ENCODE data around the gene PPARGC1A. TPM values are rescaled to one million over a fixed set of nuclear protein-coding genes. Genes with fewer than 3 reads are reported as not detected.

Gene PPARGC1A
- total and polyA plus RNA-seq, 2 donors (not counting 3 experiments of a cell fraction or from before 2014, with no cell fraction given), result not detected

GRCh38 chr4:23922541-23923111 is 32.8 kb upstream of the PPARGC1A start:
- FAIRE-seq (no peak), DNase-seq (ENCODE audit: low read depth, low spot score) (no peak)
- intact Hi-C loops (cut with micrococcal nuclease), result no loop called here
- no peaks in the 10 kb centered on the region for H3K9me1 ChIP-seq (replicated peaks; ENCODE audit: control insufficient read depth, extremely low read depth, insufficient read depth, low read length)
- H3K4me2 ChIP-seq (ENCODE audit: insufficient read depth, low read length), result no peak overlapping the region
- BruUV-seq (replicated peaks), result no TSS peak
- no peak overlapping the region for H3K9ac ChIP-seq (replicated peaks; ENCODE audit: extremely low read depth, insufficient read depth, low read length)
- H3K9me3 ChIP-seq (replicated peaks; ENCODE audit: control insufficient read depth, insufficient read depth, low read length), result no peaks in the 10 kb centered on the region
- H2AFZ ChIP-seq (ENCODE audit: low read depth, low read length), result no peak overlapping the region
- CTCF ChIA-PET, result no interaction called here
- no peaks in the 10 kb centered on the region for H3K79me2 ChIP-seq (ENCODE audit: control insufficient read depth, insufficient read depth, low read length)
- no peaks in the 10 kb centered on the region for H4K20me1 ChIP-seq (replicated peaks; ENCODE audit: control insufficient read depth, extremely low read depth, insufficient read depth, low read length)
- POLR2A ChIA-PET, result no interaction called here
- dilution Hi-C loops (cut with MboI; ENCODE audit: extremely low pct_ligation_motif_present, low sequenced_read_pairs), result no loop called here
- H3K27me3 ChIP-seq (ENCODE audit: control insufficient read depth in 2 of 2, insufficient read depth in 2 of 2, low read length in 2 of 2), result no peaks in the 10 kb centered on the region
- no peak overlapping the region for H3K4me3 ChIP-seq (replicated peaks in 1 of 3; ENCODE audit: insufficient read depth in 1 of 3, low read depth in 1 of 3, low read length in 3 of 3)
- TF ChIP-seq, protein P1, sequence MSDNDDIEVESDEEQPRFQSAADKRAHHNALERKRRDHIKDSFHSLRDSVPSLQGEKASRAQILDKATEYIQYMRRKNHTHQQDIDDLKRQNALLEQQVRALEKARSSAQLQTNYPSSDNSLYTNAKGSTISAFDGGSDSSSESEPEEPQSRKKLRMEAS (IDR thresholded peaks at IDR 0.05; ENCODE audit: insufficient read depth, insufficient read length), result no peak
- TF ChIP-seq MYC (IDR thresholded peaks at IDR 0.05; ENCODE audit: low read depth, low read length), result no peak
- no peak for TF ChIP-seq JUN (IDR thresholded peaks at IDR 0.05; ENCODE audit: borderline replicate concordance, insufficient read depth, insufficient read length, low read depth)
- TF ChIP-seq FOS (IDR thresholded peaks at IDR 0.05; ENCODE audit: borderline replicate concordance, insufficient read depth, low read length), result no peak
- TF ChIP-seq GATA2 (IDR thresholded peaks at IDR 0.05; ENCODE audit: insufficient read depth, insufficient read length, low read depth, low read length), result no peak
- TF ChIP-seq POLR2AphosphoS5 (IDR thresholded peaks at IDR 0.05; ENCODE audit: insufficient read depth, low read depth, low read length), result no peak
- TF ChIP-seq POLR2A (IDR thresholded peaks at IDR 0.05; ENCODE audit: low read depth, low read length), result no peak
- no peak for TF ChIP-seq CTCF (IDR thresholded peaks at IDR 0.05; ENCODE audit: extremely low read depth in 1 of 2, insufficient read depth in 1 of 2, low read depth in 1 of 2, low read length in 2 of 2)
- no peak for TF ChIP-seq EZH2 (IDR thresholded peaks at IDR 0.05; ENCODE audit: borderline replicate concordance, low read depth, low read length, severe bottlenecking)
- no peak overlapping the region for H3K27ac ChIP-seq (ENCODE audit: insufficient read depth, low read depth, low read length)
- H3K36me3 ChIP-seq (ENCODE audit: control insufficient read depth in 2 of 2, extremely low read depth in 1 of 2, insufficient read depth in 2 of 2, low read length in 2 of 2), result no peaks in the 10 kb centered on the region
- H3K4me1 ChIP-seq (ENCODE audit: control insufficient read depth, extremely low read depth, insufficient read depth, low read length), result no peaks in the 10 kb centered on the region
